HCT116 (cell line): Measurements from ENCODE around the gene SFXN1. TPM values are rescaled to one million over a fixed set of nuclear protein-coding genes. Genes with fewer than 3 reads are reported as not detected.

ENCODE experiments used
- ATAC-seq: fragments of 200-7000 bp; cut with Tn5 transposase; 2 replicates; pipeline ENCODE4 v1.9.1; 2020; ENCODE audit warnings: mild to moderate bottlenecking, moderate library complexity
- BruUV-seq: library from RNA; stranded (reverse); fragments of 400-500 nt; replicated peaks from 2 replicates; lab custom pipeline; 2021; lab: Mats Ljungman, UMichigan
- CTCF ChIA-PET: fragments of 300-600 bp; sonication (Branson Sonifier 250); formaldehyde crosslinking; loops from one replicate; lab custom pipeline; 2021; ENCODE audit warnings: antibody characterized with exemption; lab: Charles Lee
- POLR2A ChIA-PET: fragments of 300-600, 350-600 bp; sonication (Branson Sonifier 250); formaldehyde crosslinking; loops from one replicate; lab custom pipeline; 2021; ENCODE audit warnings: antibody characterized with exemption; lab: Charles Lee
- RAD21 ChIA-PET, 2 experiments: fragments of 300-600 bp; sonication (Branson Sonifier 250); formaldehyde crosslinking; loops; one replicate each; lab custom pipeline; 2023; ENCODE audit warnings: low total read pairs in 2 of 2; ENCODE audit not compliant: uncharacterized antibody in 2 of 2, unreplicated experiment in 2 of 2, low non-redundant PET in 1 of 2; lab: Charles Lee
- DNase-seq: peaks from one replicate; pipeline ENCODE4 v3.0.0-alpha.2; 2010; ENCODE audit warnings: low read depth, low spot score
- H2AFZ ChIP-seq: fragments of 200-600 bp; shearing (Covaris generic), sonication (generic); 2 replicates; pipeline ENCODE4 v1.6.1; 2017; ENCODE audit warnings: low read depth, mixed run types, mixed read lengths, antibody characterized with exemption, low read length; ENCODE audit not compliant: poor library complexity, severe bottlenecking
- H3K27ac ChIP-seq: 2 replicates; pipeline ENCODE4 v1.5.1; 2012; ENCODE audit warnings: low read depth, low read length
- H3K27me3 ChIP-seq: fragments of 200-600 bp; sonication (generic); 2 replicates; pipeline ENCODE4 v1.6.1; 2016; ENCODE audit warnings: mixed run types, low read length, mixed read lengths; ENCODE audit not compliant: insufficient read depth
- H3K36me3 ChIP-seq, 2 experiments: fragments of 200-500 bp in 1 of 2; fragments of 200-600 bp in 1 of 2; sonication (Bioruptor generic) in 1 of 2; sonication (generic) in 1 of 2; 2 replicates each; pipeline versions ENCODE4 v1.5.1 to v1.6.1; 2014 to 2016; ENCODE audit warnings: low read length in 2 of 2, inconsistent platforms in 1 of 2, mixed read lengths in 1 of 2, mixed run types in 1 of 2; ENCODE audit not compliant: insufficient read depth in 2 of 2, control insufficient read depth in 1 of 2
- H3K4me1 ChIP-seq, 2 experiments: fragments of 200-600 bp in 1 of 2; sonication (generic) in 1 of 2; 2 replicates each; pipeline versions ENCODE4 v1.5.1 to v1.6.1; 2012 to 2017; ENCODE audit warnings: low read length in 2 of 2, inconsistent platforms in 1 of 2, mild to moderate bottlenecking in 1 of 2, mixed read lengths in 1 of 2, mixed run types in 1 of 2, moderate library complexity in 1 of 2; ENCODE audit not compliant: insufficient read depth in 2 of 2, control insufficient read depth in 1 of 2
- H3K4me2 ChIP-seq: fragments of 200-600 bp; sonication (generic); 2 replicates; pipeline ENCODE4 v1.6.1; 2017; ENCODE audit warnings: mixed run types, low read length, mixed read lengths
- H3K4me3 ChIP-seq, 2 experiments: fragments of 200-600 bp in 1 of 2; sonication (generic) in 1 of 2; replicated peaks in 1 of 2; 2 replicates each; pipeline ENCODE4 v1.5.1; 2011 to 2016; ENCODE audit warnings: low read length in 2 of 2, control low read depth in 1 of 2, low read depth in 1 of 2, mild to moderate bottlenecking in 1 of 2, mixed read lengths in 1 of 2, mixed run types in 1 of 2
- H3K79me2 ChIP-seq: fragments of 200-600 bp; sonication (generic); 2 replicates; pipeline ENCODE4 v1.6.1; 2017; ENCODE audit warnings: mild to moderate bottlenecking, mixed run types, low read length, moderate library complexity, mixed read lengths; ENCODE audit not compliant: insufficient read depth
- H3K9ac ChIP-seq: fragments of 200-600 bp; sonication (generic); 2 replicates; pipeline ENCODE4 v1.6.1; 2016; ENCODE audit warnings: low read length, mixed read lengths
- H3K9me2 ChIP-seq: fragments of 200-600 bp; sonication (generic), shearing (Covaris generic); 2 replicates; pipeline ENCODE4 v1.6.1; 2017; ENCODE audit warnings: mixed run types, mild to moderate bottlenecking, moderate library complexity; ENCODE audit not compliant: insufficient read depth
- H3K9me3 ChIP-seq, 2 experiments: fragments of 200-500 bp in 1 of 2; fragments of 200-600 bp in 1 of 2; sonication (Bioruptor generic) in 1 of 2; sonication (generic) in 1 of 2; 2 replicates each; pipeline ENCODE4 v1.6.1; 2014 to 2017; ENCODE audit warnings: low read length in 2 of 2, mixed read lengths in 2 of 2, inconsistent platforms in 1 of 2, low read depth in 1 of 2, mild to moderate bottlenecking in 1 of 2, mixed run types in 1 of 2, moderate library complexity in 1 of 2; ENCODE audit not compliant: control insufficient read depth in 1 of 2, insufficient read depth in 1 of 2
- H4K20me1 ChIP-seq: fragments of 200-600 bp; sonication (generic), shearing (Covaris generic); 2 replicates; pipeline ENCODE4 v1.6.1; 2017; ENCODE audit warnings: mixed run types, mild to moderate bottlenecking, moderate library complexity; ENCODE audit not compliant: insufficient read depth
- CBX3 ChIP-seq: IDR thresholded peaks from 2 replicates; pipeline ENCODE4 v1.6.1; 2012; ENCODE audit warnings: low read depth
- EGR1 ChIP-seq: IDR thresholded peaks from 2 replicates; pipeline ENCODE4 v1.6.1; 2012; ENCODE audit warnings: low read depth
- EZH2phosphoT487 ChIP-seq: fragments of 200-600 bp; IDR thresholded peaks from 2 replicates; pipeline ENCODE4 v1.6.1; 2018; ENCODE audit warnings: antibody characterized with exemption, borderline replicate concordance
- FOSL1 ChIP-seq: IDR thresholded peaks from 2 replicates; pipeline ENCODE4 v1.6.1; 2012; ENCODE audit warnings: low read depth
- JUND ChIP-seq: IDR thresholded peaks from 2 replicates; pipeline ENCODE4 v1.6.1; 2012
- MAX ChIP-seq: IDR thresholded peaks from 2 replicates; pipeline ENCODE4 v1.6.1; 2012
- POLR2AphosphoS5 ChIP-seq: IDR thresholded peaks from 2 replicates; pipeline ENCODE4 v1.6.1; 2011; ENCODE audit warnings: mild to moderate bottlenecking, low read depth, low read length, moderate library complexity
- RAD21 ChIP-seq: IDR thresholded peaks from 2 replicates; pipeline ENCODE4 v1.6.1; 2012; ENCODE audit warnings: low read depth, mild to moderate bottlenecking
- REST ChIP-seq: IDR thresholded peaks from 2 replicates; pipeline ENCODE4 v1.6.1; 2012; ENCODE audit warnings: low read depth
- SIN3A ChIP-seq: IDR thresholded peaks from 2 replicates; pipeline ENCODE4 v1.6.1; 2012; ENCODE audit warnings: low read depth
- SP1 ChIP-seq: IDR thresholded peaks from 2 replicates; pipeline ENCODE4 v1.6.1; 2012; ENCODE audit warnings: low read depth
- YY1 ChIP-seq: IDR thresholded peaks from 2 replicates; pipeline ENCODE4 v1.6.1; 2011; ENCODE audit warnings: low read length, low read depth, moderate library complexity, mild to moderate bottlenecking; ENCODE audit not compliant: insufficient replicate concordance; ENCODE audit errors: extremely low read depth
- ZBTB33 ChIP-seq: IDR thresholded peaks from 2 replicates; pipeline ENCODE4 v1.6.1; 2011; ENCODE audit warnings: mild to moderate bottlenecking, low read length, moderate library complexity; ENCODE audit not compliant: insufficient replicate concordance; ENCODE audit errors: extremely low read depth
- ZFX ChIP-seq: fragments of 450-650 bp; IDR thresholded peaks from 2 replicates; pipeline ENCODE4 v1.6.1; 2017
- intact Hi-C: fragments of 100-400 bp; cut with micrococcal nuclease; formaldehyde crosslinking; loops from 2 replicates; pipeline ENCODE4 v1.10.0; 2022
- total RNA-seq: library from RNA; stranded (reverse); gene quantifications from one replicate; pipeline ENCODE4 v1.2.1, GENCODE V29; 2021; ENCODE audit not compliant: unreplicated experiment
- TF ChIP-seq, protein P1 (sequence below), 3 experiments: fragments of 200-600 bp in 1 of 3; sonication (generic) in 1 of 3; IDR thresholded peaks in 2 of 3; conservative IDR thresholded peaks in 1 of 3; 2 replicates each; pipeline ENCODE4 v1.5.1; 2012 to 2017; ENCODE audit warnings: low read depth in 2 of 3, low read length in 2 of 3, antibody characterized with exemption in 1 of 3, borderline replicate concordance in 1 of 3, control low read depth in 1 of 3, mild to moderate bottlenecking in 1 of 3, mixed read lengths in 1 of 3, mixed run types in 1 of 3, moderate library complexity in 1 of 3; ENCODE audit not compliant: insufficient read depth in 1 of 3

SFXN1 gene
- total RNA-seq, 1 experiment from 2014 or later = 145 TPM

DNA sequence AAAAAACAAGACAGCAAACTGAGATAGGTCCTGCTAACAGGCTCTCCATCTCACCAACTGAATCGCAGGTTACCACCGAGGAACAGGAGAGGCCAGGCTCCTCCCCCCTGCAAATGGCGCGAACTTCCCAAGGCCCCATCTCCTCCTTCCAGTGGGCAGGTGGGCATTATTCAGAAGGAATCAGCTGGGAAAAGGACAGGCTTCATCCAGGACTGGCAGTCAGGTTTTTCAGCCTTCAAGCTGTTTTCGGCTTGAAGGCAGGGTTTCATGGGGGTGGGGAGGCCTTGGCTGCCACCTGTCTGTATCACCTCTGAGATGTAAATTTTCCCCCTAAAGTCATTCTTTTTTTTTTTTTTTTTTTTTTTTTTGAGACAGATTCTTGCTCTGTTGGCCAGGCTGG, 79.4 kb downstream of the SFXN1 start:
- Histone ChIP-seq H2AFZ (no peak overlapping the region), H3K4me3 (no peak overlapping the region), H3K9me2 (no peaks in the 10 kb centered on the region), H3K9me3 (no peaks in the 10 kb centered on the region), H3K4me1 (no peaks in the 10 kb centered on the region), H3K9ac (no peak overlapping the region), H3K4me2 (no peak overlapping the region), H3K36me3 (no peaks in the 10 kb centered on the region), H4K20me1 (no peaks in the 10 kb centered on the region), H3K27ac (no peak overlapping the region), H3K27me3 (peaks cover 12% of the 10 kb centered on the region), H3K79me2 (no peaks in the 10 kb centered on the region)
- intact Hi-C loops = no loop called here
- BruUV-seq = no TSS peak
- RAD21 ChIA-PET = no interaction called here
- ATAC-seq (no peak), DNase-seq (no peak)
- CTCF ChIA-PET = no interaction called here
- no peak for TF ChIP-seq SIN3A
- no peak for TF ChIP-seq SP1
- no peak for TF ChIP-seq RAD21
- TF ChIP-seq ZFX = no peak
- no peak for TF ChIP-seq POLR2AphosphoS5
- no peak for TF ChIP-seq EGR1
- TF ChIP-seq YY1 = no peak
- TF ChIP-seq, protein P1, sequence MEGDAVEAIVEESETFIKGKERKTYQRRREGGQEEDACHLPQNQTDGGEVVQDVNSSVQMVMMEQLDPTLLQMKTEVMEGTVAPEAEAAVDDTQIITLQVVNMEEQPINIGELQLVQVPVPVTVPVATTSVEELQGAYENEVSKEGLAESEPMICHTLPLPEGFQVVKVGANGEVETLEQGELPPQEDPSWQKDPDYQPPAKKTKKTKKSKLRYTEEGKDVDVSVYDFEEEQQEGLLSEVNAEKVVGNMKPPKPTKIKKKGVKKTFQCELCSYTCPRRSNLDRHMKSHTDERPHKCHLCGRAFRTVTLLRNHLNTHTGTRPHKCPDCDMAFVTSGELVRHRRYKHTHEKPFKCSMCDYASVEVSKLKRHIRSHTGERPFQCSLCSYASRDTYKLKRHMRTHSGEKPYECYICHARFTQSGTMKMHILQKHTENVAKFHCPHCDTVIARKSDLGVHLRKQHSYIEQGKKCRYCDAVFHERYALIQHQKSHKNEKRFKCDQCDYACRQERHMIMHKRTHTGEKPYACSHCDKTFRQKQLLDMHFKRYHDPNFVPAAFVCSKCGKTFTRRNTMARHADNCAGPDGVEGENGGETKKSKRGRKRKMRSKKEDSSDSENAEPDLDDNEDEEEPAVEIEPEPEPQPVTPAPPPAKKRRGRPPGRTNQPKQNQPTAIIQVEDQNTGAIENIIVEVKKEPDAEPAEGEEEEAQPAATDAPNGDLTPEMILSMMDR (IDR thresholded peaks at IDR 0.05 in 2 of 3, conservative IDR thresholded peaks at IDR 0.05 in 1 of 3; ENCODE audit: borderline replicate concordance in 1 of 3, insufficient read depth in 1 of 3, low read depth in 2 of 3, low read length in 2 of 3) = no peak
- no peak for TF ChIP-seq MAX
- TF ChIP-seq JUND = no peak
- no peak for TF ChIP-seq ZBTB33
- TF ChIP-seq FOSL1 = no peak
- TF ChIP-seq REST = no peak
- no peak for TF ChIP-seq CBX3
- no peak for TF ChIP-seq EZH2phosphoT487
- POLR2A ChIA-PET = no interaction called here
